ENCODE measurements around the gene SCARB2.

SCARB2 gene

GRCh38 chr4:76219299-76220055, 5.9 kb upstream of the SCARB2 start:
- no peak for DNase-seq

DNA sequence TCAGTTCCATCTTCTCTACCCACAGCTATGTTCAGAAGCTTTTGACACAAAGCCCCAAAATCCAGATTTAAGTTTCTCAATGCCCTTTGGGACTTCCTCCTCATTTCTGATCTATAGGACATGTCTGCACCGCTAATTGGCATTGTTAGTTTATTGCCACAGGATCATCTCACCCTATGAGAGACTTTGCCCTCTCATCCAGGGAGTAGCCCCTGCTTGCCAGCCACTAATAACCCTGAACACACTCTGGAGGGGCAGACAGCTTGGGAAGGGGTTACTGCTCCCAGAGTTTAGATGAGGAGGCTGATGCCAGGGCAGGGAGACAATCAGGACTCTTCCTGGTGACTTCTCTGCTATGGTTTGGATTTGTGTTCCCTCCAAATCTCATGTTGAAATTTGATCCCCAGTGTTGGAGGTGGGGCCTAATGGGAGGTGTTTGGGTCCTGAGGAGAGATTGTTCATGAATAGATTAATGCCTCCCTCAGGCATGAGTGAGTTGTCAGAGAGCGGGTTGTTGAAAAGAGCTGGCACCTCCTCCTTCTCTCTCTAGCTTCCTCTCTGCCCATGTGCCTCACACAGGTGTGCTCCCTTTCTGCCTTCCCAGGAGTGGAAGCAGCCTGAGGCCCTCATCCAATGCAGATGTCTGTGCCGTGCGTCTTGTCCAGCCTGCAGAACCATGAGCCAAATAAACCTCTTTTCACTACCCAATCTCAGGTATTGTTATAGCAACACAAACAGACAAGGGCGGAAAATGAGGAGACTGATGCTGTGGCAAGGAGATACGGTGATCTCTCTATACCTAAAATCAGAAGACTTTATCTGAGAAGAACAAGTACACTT, 3.6 kb upstream of the SCARB2 start:
- DNase-seq = no peak

DNA sequence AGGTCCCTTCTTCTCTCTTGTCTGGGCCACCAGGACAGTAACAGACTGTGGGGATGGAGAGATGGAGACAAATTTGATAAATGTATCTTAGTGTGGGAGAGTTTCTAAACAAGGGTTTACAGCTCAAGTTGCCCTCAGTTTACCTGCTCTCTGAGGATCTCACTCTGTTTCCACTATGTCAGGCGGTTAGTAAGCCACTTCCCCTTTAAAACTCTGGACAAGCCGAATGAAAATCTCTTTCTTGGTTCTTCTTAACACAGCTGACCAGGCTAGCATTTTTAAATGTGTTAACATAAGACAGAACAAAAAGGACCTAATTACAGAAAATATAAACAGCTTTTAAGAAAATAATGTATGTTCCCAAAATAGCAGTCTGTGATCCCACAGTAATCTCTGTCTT, 2.9 kb upstream of the SCARB2 start:
- DNase-seq = no peak

GRCh38 chr4:76215077-76215476, 1.5 kb upstream of the SCARB2 start:
- no peak for DNase-seq

GRCh38 chr4:76214177-76214675, 602 bp upstream of the SCARB2 start:
- DNase-seq = no peak

GRCh38 chr4:76212851-76213414, 691 bp downstream of the SCARB2 start:
- DNase-seq = peak in 1 of 2 experiments; percentile 31

GRCh38 chr4:76211769-76212708, 1.6 kb downstream of the SCARB2 start:
- no peak for DNase-seq

GRCh38 chr4:76210452-76210851, 3.2 kb downstream of the SCARB2 start:
- no peak for DNase-seq

GRCh38 chr4:76209881-76210280, 3.7 kb downstream of the SCARB2 start:
- DNase-seq = no peak

GRCh38 chr4:76208005-76208765, 5.4 kb downstream of the SCARB2 start:
- DNase-seq = no peak

DNA sequence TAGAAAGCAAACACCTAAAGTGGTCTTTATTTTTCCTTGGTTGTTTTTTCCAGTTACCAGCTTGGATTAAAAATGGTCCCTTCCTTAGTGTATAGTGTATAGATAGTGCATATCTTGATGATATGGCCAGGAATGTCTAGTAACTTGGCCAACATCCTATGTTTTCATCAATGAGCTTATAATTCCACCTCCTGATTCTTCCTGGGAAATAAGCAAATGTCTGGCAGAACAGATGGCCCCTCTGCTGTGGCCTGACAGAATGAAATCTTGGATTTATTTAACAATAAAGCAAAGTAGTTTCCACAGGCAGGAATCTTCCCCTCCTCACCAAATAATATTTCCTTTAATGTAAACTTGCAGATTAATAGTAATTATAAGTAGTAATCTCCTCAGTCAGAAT, 6.1 kb downstream of the SCARB2 start:
- no peak for DNase-seq

- DNase-seq = no peak
Measured at GRCh38 chr4:76206222-76206942, 7.2 kb downstream of the SCARB2 start.

DNA sequence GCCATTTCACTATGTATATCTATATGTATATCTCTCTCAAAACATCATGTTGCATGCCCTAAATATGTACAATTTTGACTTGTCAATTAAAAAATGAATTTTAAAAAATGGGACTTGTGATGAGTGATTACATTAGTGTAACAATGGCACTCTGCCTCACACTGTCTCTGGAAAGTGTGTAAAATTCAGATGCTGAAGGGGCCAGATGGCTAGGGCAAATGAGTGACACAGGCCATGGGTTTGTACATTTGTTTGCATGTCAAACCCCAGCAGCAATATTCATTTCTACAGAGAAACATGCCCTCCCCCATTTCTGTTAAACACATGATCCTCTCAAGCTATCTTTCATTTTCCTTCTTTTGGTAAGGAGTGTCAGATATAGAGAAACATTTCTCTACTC, 8.1 kb downstream of the SCARB2 start:
- DNase-seq = no peak

- no peak for DNase-seq
Measured at GRCh38 chr4:76204936-76205335, 8.7 kb downstream of the SCARB2 start.

- no peak for DNase-seq
Measured at GRCh38 chr4:76203541-76203940, 10.1 kb downstream of the SCARB2 start.

DNA sequence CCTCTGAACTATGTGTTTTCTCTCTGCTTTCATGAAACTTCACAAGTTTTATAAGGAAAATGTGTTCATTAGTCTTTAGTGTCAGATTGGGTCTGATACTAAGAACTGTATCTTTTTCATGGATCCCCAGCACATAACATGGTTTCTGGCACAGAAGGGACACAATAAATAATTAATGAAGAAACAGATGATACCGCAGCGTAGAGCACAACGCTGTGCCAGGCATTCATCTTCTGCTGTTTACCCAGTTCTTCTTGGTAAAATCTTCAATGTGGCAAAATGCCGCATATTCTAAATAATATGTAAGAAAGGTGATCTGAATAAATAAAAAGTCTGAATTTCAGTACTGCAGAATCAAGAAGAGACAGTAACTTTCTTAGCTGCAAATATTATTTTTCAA, 12.3 kb downstream of the SCARB2 start:
- no peak for DNase-seq

DNA sequence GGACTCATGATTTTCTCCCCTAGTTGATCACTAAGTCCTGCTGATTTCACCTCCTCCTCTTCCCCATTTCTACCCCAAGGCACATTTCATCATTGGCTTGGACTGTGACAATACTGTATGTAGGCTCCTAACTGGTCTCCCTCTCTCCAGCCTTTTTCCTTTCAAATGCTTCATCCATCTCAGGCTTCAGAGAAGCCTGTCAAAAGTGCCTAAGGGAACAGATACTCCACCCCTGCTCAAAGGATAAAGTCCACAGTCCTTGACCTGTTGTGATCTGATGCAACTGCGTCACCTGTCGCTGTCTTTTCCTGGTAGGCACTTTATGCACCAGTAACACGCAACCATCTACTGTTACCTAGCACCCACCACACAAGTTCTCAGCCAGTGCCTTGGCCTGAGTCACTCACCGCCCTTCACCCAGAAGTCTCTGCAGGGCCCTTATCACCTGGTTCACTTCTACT, 12.8 kb downstream of the SCARB2 start:
- no peak for DNase-seq

- DNase-seq = no peak
Measured at GRCh38 chr4:76199664-76200211, 13.9 kb downstream of the SCARB2 start.

- peak in 1 of 2 experiments; percentile 15 for DNase-seq
Measured at GRCh38 chr4:76198411-76199237, 15.0 kb downstream of the SCARB2 start.

DNA sequence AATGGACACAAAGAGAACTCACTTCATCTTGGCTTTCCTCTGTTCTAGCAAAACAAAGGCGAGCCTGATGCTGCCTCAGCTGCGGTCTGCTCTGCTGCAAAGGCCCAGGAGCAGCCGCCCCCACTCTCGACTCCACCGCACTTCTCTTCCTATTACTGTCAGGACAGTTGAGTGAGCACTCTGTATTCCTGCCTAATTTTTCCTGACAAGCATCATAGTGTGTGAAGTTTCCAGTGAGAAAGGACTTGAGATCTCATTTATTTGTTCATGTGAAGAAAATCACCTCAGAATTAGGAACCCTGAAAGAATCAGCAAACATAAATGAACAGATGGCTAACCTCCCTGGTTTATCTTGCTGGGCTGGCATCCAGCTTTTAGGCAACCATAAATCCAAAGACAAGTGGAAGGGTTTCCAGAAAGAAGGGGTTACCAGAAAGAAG, 15.6 kb downstream of the SCARB2 start:
- no peak for DNase-seq

All from stimulated activated CD4-positive, alpha-beta T cell treated with anti-CD3 and anti-CD28 coated beads, Interleukin-4, amount 100 ng/mL, for 4 hours (primary cell).